Activated T-helper 1 cell treated with anti-CD3 and anti-CD28 coated beads, Interleukin-12 subunit alpha, Interleukin-12 subunit beta, Interleukin-2, Interleukin-4 antibody, amounts not matched to agents 30 ng/mL and 10 ng/mL and 1 ng/mL, durations not matched to agents 14 hours and 24 hours and 36 hours (primary cell): ENCODE results near the gene MRGPRX4. TPM values are rescaled to one million over a fixed set of nuclear protein-coding genes. Genes with fewer than 3 reads are reported as not detected.
"Not testable (repeated sequence)": the region's sequence is repeated elsewhere in the genome, so short reads cannot be mapped to it uniquely, and the experiment has no call there.

Experiments used
- DNase-seq: peaks from one replicate; pipeline ENCODE4 v3.0.0; 2021; ENCODE audit warnings: low spot score
- H3K27ac Mint-ChIP-seq: one replicate; pipeline ENCODE4 v1.8.0; 2021; ENCODE audit warnings: mild to moderate bottlenecking, mixed read lengths
- H3K27me3 Mint-ChIP-seq: one replicate; pipeline ENCODE4 v1.8.0; 2022; ENCODE audit warnings: mild to moderate bottlenecking, moderate library complexity, mixed read lengths; ENCODE audit not compliant: insufficient read depth
- H3K36me3 Mint-ChIP-seq: one replicate; pipeline ENCODE4 v1.8.0; 2021; ENCODE audit warnings: low read depth, mixed read lengths
- H3K4me1 Mint-ChIP-seq: one replicate; pipeline ENCODE4 v1.8.0; 2021; ENCODE audit warnings: low read depth, mixed read lengths
- H3K4me3 Mint-ChIP-seq: one replicate; pipeline ENCODE4 v1.8.0; 2021; ENCODE audit warnings: mild to moderate bottlenecking, moderate library complexity, mixed read lengths
- H3K9me3 Mint-ChIP-seq: one replicate; pipeline ENCODE4 v1.8.0; 2021; ENCODE audit warnings: mixed read lengths
- intact Hi-C: fragments of 100-400 bp; cut with micrococcal nuclease; formaldehyde crosslinking; loops from one replicate; pipeline ENCODE4 v1.15.1; 2024
- total RNA-seq: library from RNA; stranded (reverse); gene quantifications from 2 replicates; pipeline ENCODE4 v1.2.3, GENCODE V29; 2022

MRGPRX4 gene
- total RNA-seq, 1 donor from 2014 or later: not detected

DNA sequence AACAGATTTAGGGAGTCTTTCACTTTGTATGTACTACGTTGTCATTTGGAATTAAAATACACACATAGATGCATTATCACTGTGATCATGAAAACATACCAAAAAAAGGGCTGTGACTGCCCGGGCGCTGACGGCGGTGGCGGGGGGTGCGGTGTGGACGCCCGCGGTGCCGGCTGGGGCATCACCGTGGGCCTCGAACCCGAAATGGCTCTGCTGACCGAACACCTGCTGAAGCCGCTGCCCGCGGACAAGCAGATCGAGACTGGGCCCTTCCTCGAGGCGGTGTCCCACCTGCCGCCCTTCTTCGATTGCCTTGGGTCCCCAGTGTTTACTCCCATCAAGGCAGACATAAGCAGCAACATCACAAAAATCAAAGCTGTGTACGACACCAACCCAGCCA lies 16.2 kb downstream of the MRGPRX4 start:
- intact Hi-C loops: no loop called here
- Mint-ChIP-seq H3K4me1 (no peaks in the 10 kb centered on the region), H3K4me3 (no peak overlapping the region), H3K27me3 (peaks cover 21% of the 10 kb centered on the region), H3K9me3 (no peaks in the 10 kb centered on the region), H3K36me3 (no peaks in the 10 kb centered on the region), H3K27ac (no peak overlapping the region)
- DNase-seq: no peak

DNA sequence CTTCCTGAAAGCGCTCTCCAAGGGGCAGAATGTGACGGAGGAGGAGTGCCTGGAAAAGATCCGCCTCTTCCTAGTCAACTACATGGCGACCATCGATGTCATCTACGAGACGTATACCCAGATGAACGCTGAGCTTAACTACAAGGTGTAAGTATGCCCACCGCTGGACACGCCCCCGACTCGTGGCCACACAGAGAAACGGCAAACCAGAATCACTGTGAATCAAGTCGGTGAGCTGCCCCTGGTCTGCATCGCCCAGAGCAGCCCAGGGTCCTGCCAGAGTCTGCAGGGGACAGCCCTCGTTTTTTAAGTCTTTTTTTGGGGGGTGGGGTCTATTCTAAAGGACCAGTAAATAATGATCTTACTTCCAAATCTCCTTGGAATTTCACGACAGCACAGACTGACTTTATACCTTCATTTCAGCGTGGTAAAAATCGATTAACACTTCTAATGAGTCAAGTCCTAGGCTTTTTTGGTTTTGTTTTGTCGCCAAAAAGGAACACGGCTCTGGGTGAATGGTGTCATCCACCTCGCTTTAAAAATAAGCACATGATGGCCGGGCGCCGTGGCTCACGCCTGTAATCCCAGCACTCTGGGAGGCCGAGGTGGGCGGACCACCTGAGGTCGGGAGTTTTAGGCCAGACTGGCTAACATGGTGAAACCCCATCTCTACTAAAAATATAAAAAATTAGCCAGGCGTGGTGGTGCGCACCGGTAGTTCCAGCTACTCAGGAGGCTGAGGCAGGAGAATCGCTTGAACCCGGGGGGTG lies 17.0 kb downstream of the MRGPRX4 start:
- H3K4me1 Mint-ChIP-seq, H3K36me3 Mint-ChIP-seq, H3K4me3 Mint-ChIP-seq, intact Hi-C loops, H3K9me3 Mint-ChIP-seq, H3K27ac Mint-ChIP-seq, DNase-seq: not testable (repeated sequence)
- H3K27me3 Mint-ChIP-seq: peaks cover 19% of the 10 kb centered on the region

- no peaks in the 10 kb centered on the region for H3K36me3 Mint-ChIP-seq
- no peak overlapping the region for H3K4me3 Mint-ChIP-seq
- H3K27me3 Mint-ChIP-seq: peaks cover 23% of the 10 kb centered on the region
- DNase-seq: no peak
- H3K9me3 Mint-ChIP-seq: no peaks in the 10 kb centered on the region
- intact Hi-C loops: no loop called here
- no peaks in the 10 kb centered on the region for H3K4me1 Mint-ChIP-seq
- no peak overlapping the region for H3K27ac Mint-ChIP-seq
Observed at GRCh38 chr11:18191376-18191775, 18.7 kb downstream of the MRGPRX4 start.

DNA sequence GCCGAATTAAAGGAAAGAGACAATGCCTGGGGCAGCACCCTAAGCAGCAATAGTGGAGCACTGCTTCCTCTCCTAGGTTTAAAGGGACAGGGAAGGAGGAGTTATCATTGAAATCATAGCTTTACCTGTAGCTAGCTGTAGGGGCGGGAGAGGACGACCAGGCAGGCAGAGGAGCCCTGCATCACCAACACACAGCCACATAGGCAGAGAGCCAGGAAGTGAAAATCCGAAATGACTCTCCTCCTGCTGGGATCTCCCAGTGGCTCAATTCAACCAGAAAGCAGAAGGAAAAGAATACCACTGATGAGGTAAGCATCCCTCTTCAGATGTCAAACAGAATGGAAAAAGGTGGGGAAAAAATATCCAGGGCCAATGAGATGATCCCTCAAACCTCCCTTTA lies 20.4 kb downstream of the MRGPRX4 start:
- Mint-ChIP-seq H3K4me3 (no peak overlapping the region), H3K27me3 (peaks cover 24% of the 10 kb centered on the region), H3K9me3 (no peaks in the 10 kb centered on the region), H3K36me3 (no peaks in the 10 kb centered on the region), H3K4me1 (no peaks in the 10 kb centered on the region), H3K27ac (no peak overlapping the region)
- DNase-seq: no peak
- intact Hi-C loops: no loop called here

DNA sequence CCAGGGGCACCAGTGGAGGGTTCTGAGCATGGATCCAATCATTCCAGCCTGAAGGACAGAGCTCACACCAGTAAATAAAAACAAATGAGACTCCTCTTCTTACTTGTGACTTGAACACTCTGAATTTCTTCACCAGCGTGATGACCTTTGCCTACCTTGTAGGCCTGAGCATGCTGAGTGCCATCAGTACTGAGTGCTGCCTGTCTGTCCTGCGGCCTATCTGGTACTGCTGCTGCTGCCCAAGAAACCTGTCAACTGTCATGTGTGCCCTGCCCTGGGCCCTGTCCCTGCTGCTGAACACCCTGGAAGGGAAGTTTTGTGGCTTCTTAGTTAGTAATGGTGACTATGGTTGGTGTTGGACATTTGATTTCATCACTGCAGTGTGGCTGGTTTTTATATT lies 23.9 kb downstream of the MRGPRX4 start:
- no peak overlapping the region for H3K4me3 Mint-ChIP-seq
- H3K4me1 Mint-ChIP-seq: no peaks in the 10 kb centered on the region
- H3K27me3 Mint-ChIP-seq: peaks cover 30% of the 10 kb centered on the region
- no peak overlapping the region for H3K27ac Mint-ChIP-seq
- no peaks in the 10 kb centered on the region for H3K9me3 Mint-ChIP-seq
- DNase-seq: no peak
- peaks cover 2% of the 10 kb centered on the region for H3K36me3 Mint-ChIP-seq
- intact Hi-C loops: no loop called here

GRCh38 chr11:18197738-18198137 lies 25.1 kb downstream of the MRGPRX4 start:
- DNase-seq, H3K27ac Mint-ChIP-seq, H3K4me3 Mint-ChIP-seq, intact Hi-C loops, H3K4me1 Mint-ChIP-seq, H3K9me3 Mint-ChIP-seq, H3K36me3 Mint-ChIP-seq: not testable (repeated sequence)
- H3K27me3 Mint-ChIP-seq: peaks cover 28% of the 10 kb centered on the region

DNA sequence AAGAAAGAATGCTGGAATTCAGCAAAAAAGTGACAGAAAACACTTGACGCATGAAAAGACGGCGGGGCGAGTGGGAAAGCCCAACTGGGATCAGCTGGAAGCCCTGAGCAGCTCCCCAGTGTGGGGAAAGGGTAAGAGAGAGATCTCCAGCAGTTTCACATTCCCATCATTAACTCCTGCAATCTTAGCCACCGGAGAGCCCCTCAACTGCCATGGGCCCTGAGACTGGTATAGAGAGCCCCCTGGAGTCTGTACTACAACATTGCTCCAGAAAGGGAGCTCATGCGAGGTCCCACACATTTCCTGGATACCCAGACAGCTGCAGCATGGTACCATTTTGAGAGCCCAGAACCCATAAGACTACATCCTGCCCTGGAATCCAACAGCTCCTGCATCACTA lies 31.1 kb downstream of the MRGPRX4 start:
- no peaks in the 10 kb centered on the region for H3K9me3 Mint-ChIP-seq
- H3K4me1 Mint-ChIP-seq: peaks cover 6% of the 10 kb centered on the region
- H3K4me3 Mint-ChIP-seq: no peak overlapping the region
- H3K27me3 Mint-ChIP-seq: peaks cover 41% of the 10 kb centered on the region
- intact Hi-C loops: loop anchor here (10.0 kb wide), 1 partner anchor 209 kb away; no protein-coding TSS in a partner anchor
- H3K27ac Mint-ChIP-seq: no peak overlapping the region
- peaks cover 2% of the 10 kb centered on the region for H3K36me3 Mint-ChIP-seq
- no peak for DNase-seq

GRCh38 chr11:18204220-18204619 lies 31.6 kb downstream of the MRGPRX4 start:
- intact Hi-C loops: loop anchor here (10.0 kb wide), 1 partner anchor 209 kb away; no protein-coding TSS in a partner anchor
- no peak overlapping the region for H3K4me3 Mint-ChIP-seq
- H3K27ac Mint-ChIP-seq: no peak overlapping the region
- DNase-seq: no peak
- H3K27me3 Mint-ChIP-seq: peaks cover 43% of the 10 kb centered on the region
- peaks cover 2% of the 10 kb centered on the region for H3K36me3 Mint-ChIP-seq
- no peaks in the 10 kb centered on the region for H3K9me3 Mint-ChIP-seq
- H3K4me1 Mint-ChIP-seq: peaks cover 6% of the 10 kb centered on the region

GRCh38 chr11:18204771-18205170 lies 32.1 kb downstream of the MRGPRX4 start:
- intact Hi-C loops: loop anchor here (10.0 kb wide), 1 partner anchor 210 kb away; no protein-coding TSS in a partner anchor
- no peak for DNase-seq
- Mint-ChIP-seq H3K36me3 (no peaks in the 10 kb centered on the region), H3K27me3 (peaks cover 44% of the 10 kb centered on the region), H3K4me3 (no peak overlapping the region), H3K9me3 (no peaks in the 10 kb centered on the region), H3K4me1 (peaks cover 6% of the 10 kb centered on the region), H3K27ac (no peak overlapping the region)

DNA sequence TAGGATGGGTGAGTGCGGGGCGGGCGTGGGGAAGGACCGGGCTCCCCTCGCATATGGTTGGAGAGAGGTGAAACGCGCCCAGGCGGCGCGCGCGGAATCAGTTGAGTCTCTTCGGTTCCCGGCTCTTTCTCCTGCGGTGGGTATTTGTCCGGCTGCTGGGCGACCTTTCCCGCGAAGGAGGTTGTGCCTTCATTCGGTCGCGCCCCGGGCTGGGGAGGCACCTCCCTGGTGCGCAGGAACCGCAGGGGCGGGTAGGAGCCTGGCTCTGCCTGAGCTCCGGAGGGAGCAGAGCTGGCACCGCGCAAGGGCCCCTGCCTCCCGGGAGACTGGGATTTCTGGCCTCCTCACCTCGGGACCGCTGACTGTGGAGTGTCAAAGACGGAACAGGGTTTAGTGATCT lies 36.4 kb downstream of the MRGPRX4 start:
- DNase-seq: no peak
- peaks cover 56% of the 10 kb centered on the region for H3K27me3 Mint-ChIP-seq
- H3K9me3 Mint-ChIP-seq: no peaks in the 10 kb centered on the region
- H3K36me3 Mint-ChIP-seq: no peaks in the 10 kb centered on the region
- H3K27ac Mint-ChIP-seq: no peak overlapping the region
- intact Hi-C loops: loop anchor here (10.0 kb wide), 1 partner anchor 214 kb away; no protein-coding TSS in a partner anchor
- H3K4me3 Mint-ChIP-seq: no peak overlapping the region
- H3K4me1 Mint-ChIP-seq: peaks cover 6% of the 10 kb centered on the region

DNA sequence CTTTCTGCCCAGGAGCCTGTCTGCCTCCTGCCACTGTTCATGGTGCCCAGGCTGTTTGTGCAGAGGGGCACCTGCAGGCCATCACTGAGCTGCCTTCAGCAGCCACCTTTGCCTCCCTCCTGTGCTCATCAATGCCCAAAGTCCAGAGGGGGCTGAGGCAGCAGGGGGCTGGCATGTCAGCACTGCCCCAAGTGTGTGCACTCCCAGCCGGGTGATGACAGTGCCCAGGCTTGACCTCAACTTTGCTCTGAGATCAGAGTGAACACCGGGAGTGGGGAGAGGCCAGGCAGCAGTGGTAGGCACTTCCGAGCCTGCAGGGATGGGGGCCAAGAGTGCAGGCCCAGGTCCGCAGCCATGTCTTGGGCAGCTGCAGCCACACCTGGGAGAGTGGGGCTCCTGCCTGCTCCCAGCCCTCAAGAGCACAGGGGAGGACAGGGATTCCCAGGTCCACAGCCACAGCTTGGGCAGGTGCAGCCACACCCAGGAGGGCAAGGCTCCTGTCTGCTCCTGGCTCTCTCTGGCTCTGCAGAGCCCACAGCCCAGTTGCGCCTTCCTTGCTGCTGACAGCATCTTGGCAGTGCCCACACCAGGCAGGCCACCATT lies 48.7 kb downstream of the MRGPRX4 start:
- DNase-seq: no peak
- no peak overlapping the region for H3K4me3 Mint-ChIP-seq
- H3K36me3 Mint-ChIP-seq: no peaks in the 10 kb centered on the region
- H3K9me3 Mint-ChIP-seq: no peaks in the 10 kb centered on the region
- H3K4me1 Mint-ChIP-seq: no peaks in the 10 kb centered on the region
- peaks cover 29% of the 10 kb centered on the region for H3K27me3 Mint-ChIP-seq
- intact Hi-C loops: no loop called here
- no peak overlapping the region for H3K27ac Mint-ChIP-seq

DNA sequence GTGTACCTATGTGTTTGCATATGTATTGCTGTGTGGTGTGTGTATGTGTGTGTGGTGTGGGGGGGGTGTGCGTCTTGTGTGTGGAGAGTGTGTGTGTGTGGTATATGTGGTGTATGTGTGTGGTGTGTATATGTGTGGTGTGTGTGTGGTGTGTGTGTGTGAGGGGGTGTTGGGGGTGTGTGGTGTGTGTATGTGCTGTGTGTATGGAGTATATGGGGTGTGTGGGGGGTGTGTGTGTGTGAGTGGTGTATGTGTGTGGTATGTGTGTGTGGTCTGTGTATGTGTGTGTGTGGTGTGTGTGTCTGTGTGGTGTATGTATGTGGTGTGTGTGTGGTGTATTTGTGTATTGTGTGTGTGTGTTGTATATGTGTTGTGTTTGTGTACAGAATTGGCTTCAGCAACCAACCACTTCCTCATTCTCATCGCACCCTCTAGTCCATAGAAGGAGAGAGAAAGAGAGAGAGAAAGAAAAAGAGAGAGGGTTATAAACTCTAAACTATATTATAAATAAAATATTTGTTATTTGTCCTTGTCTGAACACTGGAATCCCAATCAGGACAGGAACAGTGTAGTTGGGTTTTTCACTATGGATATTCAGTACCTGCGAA lies 50.3 kb downstream of the MRGPRX4 start:
- Mint-ChIP-seq H3K27me3 (peaks cover 23% of the 10 kb centered on the region), H3K4me1 (no peaks in the 10 kb centered on the region), H3K4me3 (no peak overlapping the region), H3K27ac (no peak overlapping the region), H3K36me3 (no peaks in the 10 kb centered on the region), H3K9me3 (no peaks in the 10 kb centered on the region)
- DNase-seq: no peak
- intact Hi-C loops: no loop called here
